ENCODE data around the gene CACNG8. TPM values are rescaled to one million over a fixed set of nuclear protein-coding genes. Genes with fewer than 3 reads are reported as not detected.

Gene CACNG8
- polyA plus RNA-seq, 1 donor, result 1.1 TPM

DNA sequence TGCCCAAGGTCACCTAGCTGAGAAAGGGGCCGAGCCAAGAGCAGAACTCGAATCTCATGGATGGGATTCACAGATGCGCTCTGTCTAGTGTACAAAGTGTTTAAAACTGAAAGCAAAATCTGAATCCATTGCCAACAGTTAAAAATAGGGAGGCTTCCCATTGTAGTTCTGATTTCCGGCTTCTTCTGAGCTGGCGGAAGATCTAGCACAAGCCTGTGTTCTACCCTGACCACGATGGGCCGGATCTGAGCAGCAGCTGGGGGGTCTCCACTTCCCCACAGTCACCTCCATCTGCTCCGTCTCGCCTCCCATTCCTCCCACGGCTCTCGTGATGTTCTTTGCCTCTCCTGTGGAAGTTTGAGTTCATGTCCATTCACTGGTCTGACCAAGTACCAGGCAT lies 2.4 kb downstream of the CACNG8 start:
- no peak for DNase-seq

DNA sequence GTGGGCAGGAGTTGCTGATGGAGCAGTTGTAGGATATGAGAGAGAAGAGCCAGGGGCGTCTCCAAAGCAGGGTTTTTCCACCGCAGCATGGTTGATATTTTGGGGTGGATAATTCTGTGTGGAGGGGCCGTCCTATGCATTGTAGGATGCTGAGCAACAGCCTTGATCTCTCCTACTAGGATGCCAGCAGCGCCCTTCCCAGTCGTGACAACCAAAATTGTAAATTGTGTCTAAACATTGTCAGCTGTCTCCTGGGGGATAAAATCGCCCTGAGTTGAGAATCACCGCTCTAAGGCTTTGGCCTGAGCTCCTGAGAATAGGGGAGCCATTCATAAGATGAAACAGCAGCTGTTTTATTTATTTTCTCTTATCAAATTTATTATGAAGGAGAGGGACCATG lies 4.2 kb downstream of the CACNG8 start:
- no peak for DNase-seq

DNA sequence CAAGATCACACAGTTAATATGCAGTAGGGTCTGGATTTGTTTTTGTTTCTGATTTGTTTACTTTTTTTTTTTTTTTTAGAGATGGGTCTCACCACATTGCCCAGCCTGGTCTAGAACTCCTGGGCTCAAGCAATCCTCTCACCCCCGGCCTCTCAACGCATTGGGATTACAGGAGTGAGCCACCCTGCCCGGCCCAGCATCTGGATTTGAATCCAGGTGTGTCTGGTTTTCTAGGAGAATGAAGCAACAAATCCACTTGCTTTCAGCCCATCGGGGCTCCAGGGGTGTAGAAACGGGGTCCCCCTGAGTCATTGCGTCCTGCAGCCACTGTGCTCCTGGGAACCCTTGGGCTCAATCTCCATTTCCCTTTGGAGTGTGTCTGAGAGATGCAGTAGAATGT lies 6.6 kb downstream of the CACNG8 start:
- DNase-seq, result no peak

DNA sequence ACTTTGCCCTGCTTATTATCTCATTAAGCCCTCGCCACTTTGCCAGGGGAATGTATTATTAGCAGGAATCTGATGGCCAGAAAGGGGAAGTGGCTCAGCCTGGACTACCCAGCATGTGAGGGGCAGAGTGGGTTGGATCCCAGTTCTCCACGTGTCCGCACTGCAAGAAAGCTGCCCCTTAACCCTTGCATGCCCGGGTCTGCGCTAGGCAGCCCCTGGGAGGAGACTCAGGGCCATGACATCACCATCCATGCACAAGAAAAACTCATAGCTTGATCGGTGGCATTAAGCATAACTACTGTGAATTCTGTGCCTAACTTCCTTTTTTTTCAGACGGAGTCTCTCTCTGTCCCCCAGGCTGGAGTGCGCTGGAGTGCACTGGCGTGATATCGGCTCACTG lies 8.9 kb downstream of the CACNG8 start:
- DNase-seq, result no peak

DNA sequence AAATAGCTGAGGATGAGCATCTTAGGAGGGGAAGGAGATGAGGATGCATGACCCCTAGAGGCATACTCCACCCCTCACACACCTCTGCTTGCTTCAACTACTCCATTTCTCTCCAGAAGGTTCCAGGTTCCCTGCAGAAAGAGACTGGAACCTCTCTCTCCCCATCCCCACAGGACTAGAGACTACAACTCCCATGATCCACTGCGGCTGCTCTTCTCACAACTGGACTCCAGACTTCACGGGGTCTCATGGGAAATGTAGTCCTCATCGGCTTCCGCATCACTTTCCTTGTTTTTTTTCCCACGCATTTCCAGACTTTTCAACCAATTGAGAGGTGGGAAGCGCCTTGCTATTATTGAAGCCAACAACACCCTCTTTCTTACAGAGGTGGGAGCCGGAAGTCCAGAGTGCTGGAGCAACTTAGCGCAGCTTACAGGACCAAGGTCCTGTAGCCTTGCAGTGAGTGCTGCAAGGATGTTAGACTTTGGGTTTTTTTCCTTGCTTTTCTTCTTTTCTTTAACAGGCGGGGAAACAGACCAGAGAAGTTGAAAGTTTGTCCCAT lies 14.8 kb downstream of the CACNG8 start:
- DNase-seq, result peak; percentile 83

DNA sequence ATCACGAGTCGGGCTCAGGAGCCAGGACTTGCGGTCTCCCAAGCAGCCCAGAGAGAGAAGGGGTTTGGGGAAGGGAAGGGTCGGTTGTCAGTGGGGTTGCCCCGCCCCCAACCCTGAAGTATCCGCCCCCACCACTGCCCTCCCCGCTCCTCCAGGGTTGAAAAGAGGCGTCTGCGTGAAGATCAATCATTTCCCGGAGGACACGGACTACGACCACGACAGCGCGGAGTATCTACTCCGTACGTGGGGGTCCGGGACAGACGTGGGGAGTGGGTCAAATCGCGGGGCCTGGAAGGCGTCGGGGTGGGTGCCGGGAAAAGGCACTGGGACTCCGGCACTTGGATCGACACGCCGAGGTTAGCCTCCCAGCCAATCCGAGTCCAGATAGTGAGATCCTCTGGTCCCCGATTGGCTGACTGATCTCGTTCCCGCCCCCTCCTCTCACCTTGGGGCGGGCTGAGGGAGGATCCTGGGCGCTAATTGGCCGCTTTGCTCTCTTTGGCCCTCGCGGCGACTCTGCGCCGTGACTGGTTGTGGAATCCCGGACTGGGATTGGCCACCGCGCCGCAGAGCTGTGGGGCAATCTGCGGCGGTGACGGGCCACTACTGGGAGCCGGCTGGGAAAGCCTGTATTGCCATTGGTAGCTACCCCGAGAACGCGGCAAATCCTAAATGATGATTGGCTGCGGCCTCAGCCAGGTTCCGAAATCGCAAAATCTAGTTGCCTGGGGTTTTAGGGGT lies 15.4 kb downstream of the CACNG8 start:
- DNase-seq, result peak; percentile 18

DNA sequence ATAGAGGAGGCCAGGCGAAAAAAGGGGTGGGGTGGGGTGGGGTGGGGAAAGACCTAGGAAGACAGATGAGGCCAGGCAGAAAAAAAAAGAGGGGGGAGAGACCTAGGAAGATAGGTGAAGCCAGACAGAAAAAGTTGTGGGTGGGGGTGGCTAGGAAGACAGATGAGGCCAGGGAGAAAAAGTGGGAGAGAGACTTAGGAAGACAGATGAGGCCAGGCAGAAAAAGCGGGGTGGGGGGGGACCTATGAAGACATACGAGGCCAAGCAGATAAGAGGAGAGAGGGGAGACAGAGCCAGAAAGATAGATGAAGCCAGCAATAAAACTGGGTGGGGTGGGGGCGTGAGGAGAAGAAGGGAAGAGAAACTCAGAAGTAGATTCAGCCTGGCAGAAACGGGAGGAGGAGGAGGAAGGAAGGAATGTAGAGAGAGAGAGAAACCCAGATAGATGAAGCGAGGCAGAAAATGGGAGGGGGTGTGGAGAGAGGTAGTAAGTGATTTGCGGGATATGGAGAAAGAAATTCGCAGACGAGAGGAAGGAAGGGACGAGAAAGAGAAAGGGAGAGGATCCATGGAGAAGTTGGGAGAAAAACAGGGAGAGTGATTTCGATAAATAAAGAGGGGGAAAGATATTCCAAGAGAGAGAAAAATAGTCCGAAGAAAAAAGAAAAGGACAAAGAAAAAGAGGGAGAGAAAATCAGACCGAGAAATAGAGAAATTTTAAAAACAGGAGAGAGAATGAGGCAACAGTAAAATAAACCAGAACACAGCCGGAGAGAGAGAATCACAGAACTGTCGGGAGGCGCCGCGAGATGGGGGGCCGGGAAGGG lies 16.5 kb downstream of the CACNG8 start:
- no peak for DNase-seq

DNA sequence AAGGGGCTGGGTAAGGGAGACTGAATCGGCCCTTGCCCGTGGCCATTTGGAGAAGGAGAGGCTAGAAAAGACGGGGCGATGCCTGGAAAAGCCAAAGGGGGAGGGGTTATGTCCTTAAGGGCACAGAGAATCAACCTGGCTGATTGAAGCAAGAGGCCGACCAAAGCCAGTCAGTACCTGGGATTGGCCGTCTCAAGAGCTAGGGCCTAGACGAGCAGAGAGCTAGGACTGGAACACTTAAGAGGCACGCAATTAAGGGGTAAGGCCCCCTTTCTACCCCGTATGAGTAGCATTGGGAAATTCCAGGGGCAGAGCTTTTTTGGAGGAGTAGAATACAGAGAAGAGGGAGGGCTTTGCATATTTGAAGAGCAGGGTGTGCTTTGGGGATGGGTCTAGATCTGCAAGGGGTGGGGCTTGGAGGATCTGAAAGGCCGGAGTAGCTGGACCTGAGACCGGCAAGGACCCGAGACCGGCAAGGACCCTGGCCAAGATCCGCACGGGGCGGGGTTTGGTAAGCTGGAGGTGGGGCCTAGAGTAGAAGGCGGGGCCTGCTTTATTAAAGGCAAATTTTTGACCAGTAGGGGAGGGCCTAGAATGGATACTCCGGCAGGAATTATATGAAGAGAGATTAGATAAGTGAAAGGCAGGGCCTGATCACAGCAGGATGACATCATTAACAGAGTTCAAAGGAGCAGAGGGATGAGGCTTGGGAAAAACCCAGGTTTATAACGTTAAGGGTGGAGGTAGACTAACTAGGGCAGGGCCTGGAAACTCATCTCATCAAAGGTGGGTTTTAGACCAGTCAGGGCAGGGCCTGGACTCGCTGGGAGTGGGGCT lies 18.0 kb downstream of the CACNG8 start:
- no peak for DNase-seq

DNA sequence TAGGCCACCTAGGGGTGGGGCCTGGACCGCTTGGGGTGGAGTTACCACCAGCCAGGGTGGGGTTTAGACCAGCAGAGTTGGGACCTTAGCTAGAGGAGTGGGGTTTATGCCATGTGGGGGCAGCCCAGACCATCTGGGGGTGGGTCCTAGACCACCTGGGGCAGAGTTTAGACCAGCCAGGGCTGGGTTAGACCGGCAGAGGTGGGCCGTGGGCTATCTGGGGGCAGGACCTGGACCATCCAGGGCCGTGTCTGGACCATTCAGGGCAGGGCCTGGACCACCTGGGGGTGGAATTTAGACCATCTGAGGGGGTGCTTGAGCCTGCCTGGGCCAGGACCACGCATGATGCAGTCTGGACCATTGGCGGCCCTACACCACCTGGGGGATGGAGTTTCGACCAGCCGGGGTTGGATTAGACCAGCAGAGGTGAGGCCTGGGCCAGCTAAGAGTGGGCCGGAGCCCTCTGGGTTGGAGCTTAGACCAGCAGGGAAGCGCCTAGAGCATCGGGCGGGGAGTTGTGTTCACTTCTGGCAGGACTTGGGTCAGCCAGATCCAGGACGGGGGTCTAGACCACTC lies 18.7 kb downstream of the CACNG8 start:
- no peak for DNase-seq

DNA sequence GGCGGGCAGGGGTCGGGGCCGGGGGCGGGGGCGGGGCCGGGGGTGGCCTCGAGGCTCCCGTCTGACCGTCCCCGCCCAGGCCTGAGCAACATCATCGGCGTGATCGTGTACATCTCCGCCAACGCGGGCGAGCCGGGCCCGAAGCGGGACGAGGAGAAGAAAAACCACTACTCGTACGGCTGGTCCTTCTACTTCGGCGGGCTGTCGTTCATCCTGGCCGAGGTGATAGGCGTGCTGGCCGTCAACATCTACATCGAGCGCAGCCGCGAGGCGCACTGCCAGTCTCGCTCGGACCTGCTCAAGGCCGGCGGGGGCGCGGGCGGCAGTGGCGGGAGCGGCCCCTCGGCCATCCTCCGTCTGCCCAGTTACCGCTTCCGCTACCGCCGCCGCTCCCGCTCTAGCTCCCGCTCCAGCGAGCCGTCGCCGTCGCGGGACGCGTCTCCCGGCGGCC lies 19.3 kb downstream of the CACNG8 start:
- no peak for DNase-seq

DNA sequence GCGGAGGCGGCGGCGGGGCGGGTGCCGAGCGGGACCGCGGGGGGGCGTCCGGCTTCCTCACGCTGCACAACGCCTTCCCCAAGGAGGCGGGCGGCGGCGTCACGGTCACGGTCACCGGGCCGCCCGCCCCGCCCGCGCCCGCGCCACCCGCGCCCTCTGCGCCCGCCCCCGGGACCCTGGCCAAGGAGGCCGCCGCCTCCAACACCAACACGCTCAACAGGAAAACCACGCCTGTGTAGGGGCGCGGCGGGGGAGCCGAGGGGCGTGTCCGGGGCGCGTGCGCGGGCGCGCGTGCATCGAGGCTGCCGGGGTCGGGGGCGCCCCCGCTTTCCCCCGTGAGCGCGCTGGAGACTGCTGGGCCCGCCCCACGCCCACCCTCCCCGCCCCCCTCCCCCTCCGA lies 19.9 kb downstream of the CACNG8 start:
- peak; percentile 15 for DNase-seq

DNA sequence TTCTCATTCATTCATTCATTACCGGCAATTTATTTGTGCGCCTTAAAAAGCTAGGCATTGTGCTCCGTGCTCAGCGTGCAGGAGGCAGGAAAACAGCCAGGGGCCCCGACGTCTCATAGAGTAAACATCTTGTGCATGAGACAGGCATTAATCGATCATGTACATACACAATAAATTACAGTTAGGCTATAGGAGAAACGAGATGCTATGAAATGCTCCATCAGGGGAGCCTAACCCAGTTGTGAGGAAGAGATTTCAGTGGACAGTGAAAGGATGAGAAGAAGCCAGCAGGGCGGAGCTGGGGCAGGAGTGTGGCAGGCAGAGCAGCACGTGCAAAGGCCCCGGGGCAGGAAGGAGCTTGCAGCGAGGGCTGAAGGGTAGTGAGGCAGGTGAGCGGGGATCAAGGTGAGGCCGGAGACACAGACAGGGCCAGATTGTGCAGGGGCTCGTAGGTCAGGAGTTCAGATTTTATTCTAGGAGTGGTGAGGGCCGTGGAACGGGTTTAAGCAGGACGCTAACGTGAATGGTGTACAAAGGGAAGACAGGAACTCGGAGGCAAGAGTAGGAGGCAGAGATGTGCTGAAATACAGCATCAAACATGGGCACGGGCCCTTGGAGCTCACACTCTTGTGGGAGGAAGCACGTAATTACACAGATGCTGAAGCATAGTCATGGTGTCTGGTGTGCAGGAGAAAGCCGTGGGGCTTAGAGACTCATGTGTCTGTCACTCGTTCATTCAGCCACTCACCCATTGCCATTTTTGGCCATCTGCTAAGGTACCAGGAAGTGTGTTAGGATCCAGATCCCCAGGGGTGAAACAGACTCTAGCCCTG lies 20.9 kb downstream of the CACNG8 start:
- no peak for DNase-seq

DNA sequence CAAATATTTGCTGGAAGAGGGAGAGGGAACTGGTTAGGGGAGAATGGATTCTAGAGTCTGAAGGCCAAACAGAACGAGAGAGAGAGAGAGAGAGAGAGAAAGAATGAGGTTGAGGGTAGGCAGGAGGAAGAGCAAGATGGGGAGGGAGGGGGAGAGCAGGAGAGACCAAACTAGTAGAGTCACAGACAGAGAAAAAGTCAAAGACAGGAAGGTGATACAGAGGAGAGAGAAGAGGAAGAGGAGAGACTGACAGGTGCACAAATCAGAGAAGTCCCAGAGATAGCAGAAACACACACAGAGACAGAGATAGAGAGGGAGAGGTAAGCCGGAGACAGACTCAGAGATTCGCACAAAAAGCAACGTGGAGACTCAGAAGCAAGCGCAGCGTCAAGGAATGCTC lies 23.1 kb downstream of the CACNG8 start:
- DNase-seq, result no peak

DNA sequence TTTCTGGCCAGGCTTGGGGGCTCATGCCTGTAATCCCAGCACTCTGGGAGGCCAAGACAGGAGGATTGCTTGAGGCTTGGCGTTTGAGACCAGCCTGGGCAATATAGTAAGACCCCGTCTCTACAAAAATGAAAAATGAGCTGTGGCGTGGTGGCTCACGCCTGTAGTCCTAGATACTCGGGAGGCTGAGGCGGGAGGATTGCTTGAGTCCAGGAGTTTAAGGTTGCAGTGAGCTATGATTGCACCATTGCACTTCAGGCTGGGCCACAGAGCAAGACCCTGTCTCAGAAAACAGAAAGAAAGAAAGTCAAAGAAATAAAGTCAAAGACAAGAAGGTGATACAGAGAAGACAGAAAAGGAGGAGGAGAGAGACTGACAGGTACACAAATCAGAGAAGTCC lies 26.2 kb downstream of the CACNG8 start:
- no peak for DNase-seq

DNA sequence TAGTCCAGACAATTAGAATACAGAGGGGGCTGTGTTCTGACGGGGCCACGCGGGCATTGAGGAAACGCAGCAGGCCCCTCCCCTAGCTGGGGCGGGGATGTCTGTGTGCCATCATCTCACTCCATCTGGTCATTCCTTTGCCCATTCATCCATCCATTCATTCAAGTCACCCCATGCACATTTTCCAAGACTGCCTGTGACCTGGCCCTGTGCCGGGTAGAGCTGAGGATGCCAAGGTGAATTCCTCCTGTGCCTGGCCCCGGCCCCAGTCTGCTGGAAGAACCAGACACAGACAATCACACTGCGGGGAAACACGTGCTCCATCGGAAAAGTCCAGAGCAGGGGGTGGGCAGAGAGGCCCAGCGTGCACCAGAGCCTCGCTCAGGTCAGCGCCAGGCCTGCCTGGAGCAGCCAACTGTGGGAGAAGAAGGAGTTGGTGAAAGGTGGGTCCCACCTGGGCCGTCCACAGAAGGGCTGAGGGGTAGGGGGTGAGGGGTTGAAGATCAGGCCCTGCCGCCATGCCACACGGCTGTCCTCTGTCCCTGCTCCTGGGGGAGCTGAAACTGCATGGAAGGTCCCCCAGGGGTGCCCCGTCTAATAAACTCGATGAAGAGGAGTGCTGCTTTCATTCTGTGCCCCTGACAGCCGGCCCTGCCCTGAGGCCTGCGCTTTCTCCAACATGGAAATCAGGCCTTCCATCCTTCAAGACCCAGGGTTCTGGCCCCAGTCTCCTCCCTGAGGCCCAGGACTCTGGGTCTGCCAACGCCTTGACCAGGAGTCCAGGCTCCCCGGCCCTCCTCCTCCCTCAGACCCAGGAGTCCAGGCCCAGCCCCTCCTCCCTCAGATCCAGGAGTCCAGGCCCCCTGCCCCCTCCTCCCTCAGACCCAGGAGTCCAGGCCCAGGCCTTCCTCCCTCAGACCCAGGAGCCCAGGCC lies 27.1 kb downstream of the CACNG8 start:
- DNase-seq, result no peak

DNA sequence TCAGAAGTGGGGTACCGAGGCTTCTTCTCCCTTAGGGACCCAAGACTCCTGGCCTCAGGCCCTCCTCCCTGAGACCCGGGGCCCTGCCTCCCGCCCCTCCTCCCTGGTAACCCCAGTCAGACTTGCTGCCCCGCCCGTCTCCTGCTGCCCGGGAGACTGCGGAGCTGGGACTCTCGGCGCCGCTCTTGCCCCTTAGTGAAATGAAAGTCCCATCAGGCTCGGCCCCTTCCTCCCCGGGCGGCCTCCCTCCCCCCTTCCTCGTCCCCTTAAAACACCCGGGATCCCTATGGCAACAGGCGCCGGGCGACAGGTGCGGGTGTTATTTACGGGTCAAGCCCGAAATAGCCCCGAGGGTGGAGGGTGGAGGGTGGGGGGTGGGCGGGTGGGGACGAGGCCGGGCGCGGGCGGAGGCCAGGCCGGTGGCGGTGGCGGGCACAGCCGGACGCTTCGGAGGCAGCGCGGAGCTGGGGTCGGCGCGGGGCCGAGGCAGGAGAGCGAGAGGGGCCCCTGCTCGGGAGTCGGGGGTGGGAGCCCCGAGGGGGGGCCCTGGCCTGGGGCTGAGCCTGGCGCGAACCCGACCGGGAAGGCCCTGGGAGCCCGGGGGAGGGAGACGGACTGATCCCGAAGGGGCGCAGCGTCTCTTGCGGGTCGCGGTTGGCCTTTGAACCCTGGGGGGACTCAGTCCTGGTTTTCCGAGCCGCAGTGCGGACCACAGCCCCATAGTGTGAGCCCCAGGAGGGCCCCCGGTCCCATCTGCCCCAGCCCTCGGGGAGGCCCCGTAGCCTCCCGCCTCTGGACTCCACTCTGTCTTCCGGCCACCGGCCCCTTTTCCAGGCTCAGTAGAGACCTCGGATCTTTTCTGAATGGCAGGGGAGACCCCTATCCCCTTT lies 28.7 kb downstream of the CACNG8 start, which contains the start of gene CACNG6:
Gene CACNG6, plus strand, starts transcription at position 414 of the 890 bp plus-strand sequence. CDS start 1,241 bp downstream, outside the sequence.
- DNase-seq, result no peak

DNA sequence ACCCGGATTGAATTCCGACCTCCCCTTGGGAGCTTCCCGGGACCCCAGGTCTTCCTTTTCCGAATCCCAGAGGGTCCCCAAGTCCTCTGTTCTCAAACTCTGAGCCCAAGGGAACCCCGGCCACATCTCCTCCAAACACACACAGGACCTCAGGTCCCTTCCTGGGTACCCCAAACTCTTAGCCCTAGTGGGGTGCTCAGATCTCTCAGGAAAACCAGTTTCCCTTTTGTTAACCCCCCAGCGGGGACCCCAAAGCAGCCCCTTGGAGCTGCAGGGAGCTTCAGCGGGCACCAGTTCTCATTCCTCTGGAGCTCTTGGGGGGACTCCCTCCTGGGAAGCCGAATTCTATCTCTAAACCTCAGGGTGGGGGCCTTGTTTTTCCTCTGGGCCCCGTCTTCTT lies 29.5 kb downstream of the CACNG8 start:
- no peak for DNase-seq

DNA sequence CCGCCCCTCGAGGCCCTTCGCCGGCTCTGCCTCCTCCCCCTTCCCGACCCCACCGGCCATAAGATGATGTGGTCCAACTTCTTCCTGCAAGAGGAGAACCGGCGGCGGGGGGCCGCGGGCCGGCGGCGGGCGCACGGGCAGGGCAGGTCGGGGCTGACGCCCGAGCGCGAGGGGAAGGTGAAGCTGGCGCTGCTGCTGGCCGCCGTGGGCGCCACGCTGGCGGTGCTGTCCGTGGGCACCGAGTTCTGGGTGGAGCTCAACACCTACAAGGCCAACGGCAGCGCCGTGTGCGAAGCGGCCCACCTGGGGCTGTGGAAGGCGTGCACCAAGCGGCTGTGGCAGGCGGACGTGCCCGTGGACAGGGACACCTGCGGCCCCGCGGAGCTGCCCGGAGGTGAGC lies 30.1 kb downstream of the CACNG8 start:
- DNase-seq, result no peak

DNA sequence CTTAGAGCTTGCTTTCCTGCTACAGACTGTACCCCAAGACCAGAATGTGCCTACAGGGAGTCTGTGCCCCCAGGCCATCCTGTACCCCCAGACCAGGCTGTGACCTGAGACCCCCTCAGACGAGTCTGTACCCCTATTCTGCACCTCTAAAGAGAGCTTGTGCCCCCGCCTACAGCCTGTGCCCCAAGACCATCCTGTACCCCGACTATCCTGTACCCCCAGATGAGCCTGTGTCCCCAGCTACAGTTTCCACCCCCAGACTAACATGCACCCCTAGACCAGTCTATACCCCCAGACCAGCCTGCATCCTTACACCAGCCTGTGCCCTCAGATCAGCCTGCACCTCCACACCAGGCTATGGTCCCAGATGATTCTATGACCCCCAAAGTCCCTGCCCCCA lies 30.7 kb downstream of the CACNG8 start:
- no peak for DNase-seq
